SK-N-SH (cell line): ENCODE results near the gene XRN2. TPM values are rescaled to one million over a fixed set of nuclear protein-coding genes. Genes with fewer than 3 reads are reported as not detected.

ENCODE experiments used
- CTCF ChIA-PET: fragments of 300-600, 350-600 bp; formaldehyde crosslinking; extraction: SDS; loops from one replicate; lab custom pipeline; 2021; lab: Yijun Ruan, JAX
- POLR2A ChIA-PET: fragments of 350-600 bp; sonication (Branson Sonifier 250); formaldehyde crosslinking; extraction: SDS; loops from one replicate; lab custom pipeline; 2020; ENCODE audit warnings: antibody characterized with exemption, inconsistent platforms; lab: Yijun Ruan, JAX
- DNase-seq: peaks from one replicate; pipeline ENCODE4 v3.0.0; 2012
- H2AFZ ChIP-seq: fragments of 200-600 bp; sonication (generic); 2 replicates; pipeline ENCODE4 v1.8.1; 2016; ENCODE audit warnings: antibody characterized with exemption, mild to moderate bottlenecking, low read depth
- H3F3A ChIP-seq: fragments of 200-600 bp; sonication (generic); replicated peaks from 2 replicates; pipeline ENCODE3; 2016; ENCODE audit warnings: antibody characterized with exemption, mild to moderate bottlenecking; ENCODE audit not compliant: insufficient read depth
- H3K27ac ChIP-seq, 2 experiments: fragments of 200-500 bp in 1 of 2; fragments of 200-600 bp in 1 of 2; sonication (Bioruptor generic) in 1 of 2; sonication (generic), shearing (Covaris generic) in 1 of 2; 2 replicates each; pipeline versions ENCODE4 v1.5.1 to v1.6.1; 2014 to 2016; ENCODE audit warnings: low read depth in 2 of 2, inconsistent platforms in 1 of 2, low read length in 1 of 2, mild to moderate bottlenecking in 1 of 2, mixed read lengths in 1 of 2
- H3K27me3 ChIP-seq: fragments of 200-600 bp; sonication (generic), shearing (Covaris generic); 2 replicates; pipeline ENCODE4 v1.6.1; 2016; ENCODE audit warnings: mixed run types; ENCODE audit not compliant: insufficient read depth
- H3K36me3 ChIP-seq, 2 experiments: fragments of 200-500 bp in 1 of 2; fragments of 200-600 bp in 1 of 2; sonication (Bioruptor generic) in 1 of 2; sonication (generic) in 1 of 2; replicated peaks in 1 of 2; 2 replicates each; pipeline versions ENCODE3 to v1.5.1; 2014 to 2016; ENCODE audit warnings: low read length in 1 of 2, mild to moderate bottlenecking in 1 of 2; ENCODE audit not compliant: insufficient read depth in 2 of 2, control insufficient read depth in 1 of 2
- H3K4me1 ChIP-seq, 2 experiments: fragments of 200-500 bp in 1 of 2; fragments of 200-600 bp in 1 of 2; sonication (Bioruptor generic) in 1 of 2; sonication (generic), shearing (Covaris generic) in 1 of 2; 2 replicates each; pipeline versions ENCODE4 v1.5.1 to v1.6.1; 2014 to 2016; ENCODE audit warnings: low read depth in 1 of 2, low read length in 1 of 2, mixed run types in 1 of 2; ENCODE audit not compliant: insufficient read depth in 2 of 2, control insufficient read depth in 1 of 2
- H3K4me2 ChIP-seq: fragments of 200-600 bp; sonication (generic), shearing (Covaris generic); 2 replicates; pipeline ENCODE4 v1.6.1; 2017; ENCODE audit warnings: mixed run types
- H3K4me3 ChIP-seq, 2 experiments: fragments of 200-500 bp in 1 of 2; fragments of 200-600 bp in 1 of 2; sonication (Bioruptor generic) in 1 of 2; sonication (generic), shearing (Covaris generic) in 1 of 2; 2 replicates each; pipeline versions ENCODE4 v1.5.1 to v1.8.1; 2014 to 2016; ENCODE audit warnings: low read depth in 2 of 2, inconsistent platforms in 1 of 2, low read length in 1 of 2, mild to moderate bottlenecking in 1 of 2, mixed read lengths in 1 of 2, moderate library complexity in 1 of 2
- H3K79me2 ChIP-seq: fragments of 200-600 bp; sonication (generic); 2 replicates; pipeline ENCODE4 v1.8.1; 2017; ENCODE audit warnings: mild to moderate bottlenecking; ENCODE audit not compliant: insufficient read depth
- H3K9ac ChIP-seq: fragments of 200-600 bp; sonication (generic); 2 replicates; pipeline ENCODE4 v1.6.1; 2017; ENCODE audit warnings: mixed run types
- H3K9me2 ChIP-seq: fragments of 200-600 bp; sonication (generic); 2 replicates; pipeline ENCODE4 v1.6.1; 2017; ENCODE audit warnings: mixed run types
- H3K9me3 ChIP-seq: fragments of 200-600 bp; sonication (generic); 2 replicates; pipeline ENCODE4 v1.6.1; 2017; ENCODE audit warnings: mixed run types, mild to moderate bottlenecking, moderate library complexity
- H4K20me1 ChIP-seq: fragments of 200-600 bp; sonication (generic); 2 replicates; pipeline ENCODE4 v1.6.1; 2017; ENCODE audit warnings: mild to moderate bottlenecking, mixed run types; ENCODE audit not compliant: insufficient read depth
- ELF1 ChIP-seq: IDR thresholded peaks from 2 replicates; pipeline ENCODE4 v1.4.0; 2012
- EZH2phosphoT487 ChIP-seq: fragments of 200-600 bp; sonication (generic); IDR thresholded peaks from 2 replicates; pipeline ENCODE4 v1.6.1; 2017; ENCODE audit warnings: low read depth, mixed run types, mild to moderate bottlenecking, antibody characterized with exemption, moderate library complexity, borderline replicate concordance
- FOSL2 ChIP-seq: IDR thresholded peaks from 2 replicates; pipeline ENCODE4 v1.4.0; 2012; ENCODE audit warnings: low read depth, mild to moderate bottlenecking, moderate library complexity, borderline replicate concordance
- GABPA ChIP-seq: IDR thresholded peaks from 2 replicates; pipeline ENCODE4 v1.4.0; 2012; ENCODE audit warnings: low read depth, mild to moderate bottlenecking
- GATA2 ChIP-seq: sonication (generic); formaldehyde crosslinking; IDR thresholded peaks from 2 replicates; pipeline ENCODE4 v1.5.0; 2020; ENCODE audit warnings: mild to moderate bottlenecking, missing genetic modification reagents
- NFIC ChIP-seq: IDR thresholded peaks from 2 replicates; pipeline ENCODE4 v1.4.0; 2012; ENCODE audit warnings: borderline replicate concordance
- POLR2AphosphoS5 ChIP-seq: IDR thresholded peaks from 2 replicates; pipeline ENCODE4 v1.6.1; 2012; ENCODE audit warnings: low read depth, low read length
- SIN3A ChIP-seq: IDR thresholded peaks from 2 replicates; pipeline ENCODE4 v1.6.1; 2012; ENCODE audit warnings: low read depth, mild to moderate bottlenecking, low read length, moderate library complexity, borderline replicate concordance
- SMC3 ChIP-seq: IDR thresholded peaks from 2 replicates; pipeline ENCODE4 v1.6.1; 2012; ENCODE audit warnings: low read depth, low read length, improper control_type of control experiment
- TEAD4 ChIP-seq: IDR thresholded peaks from 2 replicates; pipeline ENCODE4 v1.4.0; 2012; ENCODE audit warnings: mild to moderate bottlenecking, borderline replicate concordance; ENCODE audit not compliant: insufficient read depth
- WGBS: methylation state at CpG from one replicate; pipeline ENCODE4 v1.1.6; 2017; ENCODE audit warnings: low lambda C conversion rate; 5-methylcytosine and 5-hydroxymethylcytosine counted together
- polyA plus RNA-seq, 3 experiments: library from polyadenylated mRNA; depleted of rRNA; stranded (reverse); fragments of >200 nt; gene quantifications; 2 replicates each; pipeline ENCODE4 v1.2.3, GENCODE V29; 2012

Gene XRN2
- polyA plus RNA-seq, 1 of the 3 experiments (the other 2 are of a cell fraction): 44.5 TPM

GRCh38 chr20:21279706-21280521 is 23.2 kb upstream of the XRN2 start (continued):
- TF ChIP-seq EZH2phosphoT487 (no peak), NFIC (no peak), SMC3 (no peak), GATA2 (CRISPR knock-in tag) (no peak), GABPA (no peak)
- TF ChIP-seq, all 33 proteins: peak for 0

- Histone ChIP-seq H3K9me2 (no peaks in the 10 kb centered on the region), H3K27me3 (no peaks in the 10 kb centered on the region), H4K20me1 (no peaks in the 10 kb centered on the region), H2AFZ (no peak overlapping the region), H3K9ac (no peak overlapping the region), H3K79me2 (no peaks in the 10 kb centered on the region)
- no peak for DNase-seq
- TF ChIP-seq SMC3 (no peak), POLR2AphosphoS5 (no peak), SIN3A (no peak), TEAD4 (no peak)
- TF ChIP-seq, all 33 proteins: peak for 0
- H3K27ac ChIP-seq: no peak overlapping the region
- H3K4me2 ChIP-seq: no peak overlapping the region
- H3K36me3 ChIP-seq: no peaks in the 10 kb centered on the region
- H3K4me1 ChIP-seq: no peaks in the 10 kb centered on the region
- no peaks in the 10 kb centered on the region for H3K9me3 ChIP-seq
- 17% methylated on average over 1 of the region's 3 CpGs for WGBS
- CTCF ChIA-PET: no interaction called here
- H3K4me3 ChIP-seq: no peak overlapping the region
- POLR2A ChIA-PET: no interaction called here
- no peaks in the 10 kb centered on the region for H3F3A ChIP-seq
Observed at GRCh38 chr20:21280522-21281016, 22.6 kb upstream of the XRN2 start.

GRCh38 chr20:21286775-21287174 is 16.4 kb upstream of the XRN2 start:
- H4K20me1 ChIP-seq: no peaks in the 10 kb centered on the region
- no peak overlapping the region for H3K4me2 ChIP-seq
- CTCF ChIA-PET: no interaction called here
- no peak overlapping the region for H2AFZ ChIP-seq
- H3K27ac ChIP-seq: no peak overlapping the region
- no peak overlapping the region for H3K9ac ChIP-seq
- no peak overlapping the region for H3K4me3 ChIP-seq
- 55% methylated on average over 4 of the region's 4 CpGs for WGBS
- TF ChIP-seq FOSL2 (no peak), TEAD4 (no peak), ELF1 (no peak)
- H3K27me3 ChIP-seq: no peaks in the 10 kb centered on the region; the same call in 1 of the 2 replicates
- H3K36me3 ChIP-seq: no peaks in the 10 kb centered on the region
- POLR2A ChIA-PET: no interaction called here
- no peak for DNase-seq
- H3K9me2 ChIP-seq: no peaks in the 10 kb centered on the region
- H3K9me3 ChIP-seq: no peaks in the 10 kb centered on the region
- H3K79me2 ChIP-seq: no peaks in the 10 kb centered on the region
- peaks cover 0 to 3% of the 10 kb centered on the region in 2 experiments; a peak in 1 of 4 replicates for H3K4me1 ChIP-seq
- peaks cover 3% of the 10 kb centered on the region for H3F3A ChIP-seq
